HS-27A (cell line): ENCODE measurements around the gene SUN3.

Source experiments
- DNase-seq: peaks from one replicate; pipeline ENCODE4 v3.0.0-alpha.2; 2012; ENCODE audit warnings: low read depth, missing footprints

SUN3 gene

GRCh38 chr7:47979145-47979831 is 49.6 kb downstream of the SUN3 start, which contains the start of gene HUS1:
Gene HUS1, minus strand, starts transcription at chr7:47979615. Its CDS starts 96 bp downstream, at chr7:47979519.
- peak; percentile 80 for DNase-seq

GRCh38 chr7:47978790-47979144 is 50.1 kb downstream of the SUN3 start:
- DNase-seq: no peak

- DNase-seq: no peak
Measured at GRCh38 chr7:47973739-47974138, 55.2 kb downstream of the SUN3 start.

- no peak for DNase-seq
Measured at GRCh38 chr7:47970761-47971160, 58.1 kb downstream of the SUN3 start.

- peak; percentile 17 for DNase-seq
Measured at GRCh38 chr7:47968847-47969774, 59.8 kb downstream of the SUN3 start.

- DNase-seq: no peak
Measured at GRCh38 chr7:47967708-47968107, 61.2 kb downstream of the SUN3 start.

- no peak for DNase-seq
Measured at GRCh38 chr7:47967123-47967522, 61.8 kb downstream of the SUN3 start.

GRCh38 chr7:47965456-47965855 is 63.5 kb downstream of the SUN3 start:
- DNase-seq: no peak

- DNase-seq: no peak
Measured at GRCh38 chr7:47962262-47962661, 66.6 kb downstream of the SUN3 start.

GRCh38 chr7:47957156-47957555 is 71.8 kb downstream of the SUN3 start:
- DNase-seq: no peak

- no peak for DNase-seq
Measured at GRCh38 chr7:47956220-47956619, 72.7 kb downstream of the SUN3 start.

GRCh38 chr7:47954231-47954911 is 74.5 kb downstream of the SUN3 start:
- no peak for DNase-seq

- no peak for DNase-seq
Measured at GRCh38 chr7:47953822-47954221, 75.1 kb downstream of the SUN3 start.

GRCh38 chr7:47952224-47952623 is 76.7 kb downstream of the SUN3 start:
- DNase-seq: no peak

- DNase-seq: no peak
Measured at GRCh38 chr7:47951374-47951773, 77.5 kb downstream of the SUN3 start.

GRCh38 chr7:47950714-47951113 is 78.2 kb downstream of the SUN3 start:
- no peak for DNase-seq

GRCh38 chr7:47949703-47950102 is 79.2 kb downstream of the SUN3 start:
- no peak for DNase-seq

- DNase-seq: no peak
Measured at GRCh38 chr7:47948141-47948790, 80.6 kb downstream of the SUN3 start, which contains the start of gene PKD1L1. Gene PKD1L1, minus strand, starts transcription at chr7:47948466. Its CDS starts 26 bp downstream, at chr7:47948440.

GRCh38 chr7:47947355-47947749 is 81.6 kb downstream of the SUN3 start:
- DNase-seq: no peak

- DNase-seq: no peak
Measured at GRCh38 chr7:47946581-47947354, 82.1 kb downstream of the SUN3 start.
